ENCODE measurements around the gene PAQR4.

Gene PAQR4

GRCh38 chr16:3017794-3018506 lies 48.8 kb downstream of the PAQR4 start, which contains the start of gene CLDN6:
Gene CLDN6 (minus strand): TSS chr16:3018183. CDS start chr16:3016021, 2,162 bp downstream.
- no peak for FAIRE-seq
- no peak for DNase-seq (ENCODE audit: extremely low spot score, insufficient read length, low read depth)

DNA sequence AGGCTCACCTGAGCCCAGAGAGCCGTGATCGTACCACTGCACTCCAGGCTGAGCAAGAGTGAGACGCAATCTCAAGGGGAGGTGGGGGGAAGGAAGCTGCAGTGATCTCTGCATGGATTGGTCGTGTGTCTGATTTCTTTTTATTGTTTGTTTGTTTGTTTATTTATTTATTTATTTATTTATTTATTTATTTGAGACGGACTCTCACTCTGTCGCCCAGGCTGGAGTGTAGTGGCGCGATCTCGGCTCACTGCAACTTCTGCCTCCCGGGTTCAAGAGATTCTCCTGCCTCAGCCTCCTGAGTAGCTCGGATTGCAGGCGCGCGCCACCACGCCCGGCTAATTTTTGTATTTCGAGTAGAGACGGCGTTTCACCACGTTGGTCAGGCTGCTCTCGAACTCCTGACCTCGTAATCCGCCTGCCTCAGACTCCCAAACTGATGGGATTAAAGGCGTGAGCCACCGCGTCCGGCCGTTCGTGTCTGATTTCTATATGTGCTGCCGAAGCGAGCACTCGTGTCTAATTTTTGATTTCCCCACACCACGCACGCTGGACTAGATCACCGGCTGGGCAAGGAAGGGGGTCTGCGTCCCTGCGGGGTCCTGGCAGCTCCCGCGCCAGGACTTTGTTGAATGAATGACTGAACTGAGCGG lies 50.6 kb downstream of the PAQR4 start:
- DNase-seq (ENCODE audit: extremely low spot score, insufficient read length, low read depth) (no peak), FAIRE-seq (no peak)

DNA sequence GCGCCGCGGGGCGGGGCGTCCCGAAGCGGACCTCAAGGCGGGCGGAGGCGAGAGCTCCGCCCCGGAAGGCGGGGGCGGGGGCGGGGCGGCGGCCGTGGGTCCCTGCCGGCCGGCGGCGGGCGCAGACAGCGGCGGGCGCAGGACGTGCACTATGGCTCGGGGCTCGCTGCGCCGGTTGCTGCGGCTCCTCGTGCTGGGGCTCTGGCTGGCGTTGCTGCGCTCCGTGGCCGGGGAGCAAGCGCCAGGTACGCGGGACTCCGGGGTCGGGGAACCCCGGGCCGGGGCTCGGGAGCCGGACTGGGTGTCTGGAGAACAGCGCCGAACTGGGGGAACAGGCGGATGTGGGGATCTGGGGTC lies 51.1 kb downstream of the PAQR4 start, which contains the start of gene TNFRSF12A:
TNFRSF12A (plus strand) TSS at position 122 of the 357 bp plus-strand sequence; CDS start at position 152, 30 bp downstream.
- DNase-seq (ENCODE audit: extremely low spot score, insufficient read length, low read depth) (peak; percentile 80), FAIRE-seq (peak; percentile 75)

- no peak for DNase-seq (ENCODE audit: extremely low spot score, insufficient read length, low read depth)
- no peak for FAIRE-seq
These were observed 51.7 kb downstream of the PAQR4 start for GRCh38 chr16:3020604-3021448.

DNA sequence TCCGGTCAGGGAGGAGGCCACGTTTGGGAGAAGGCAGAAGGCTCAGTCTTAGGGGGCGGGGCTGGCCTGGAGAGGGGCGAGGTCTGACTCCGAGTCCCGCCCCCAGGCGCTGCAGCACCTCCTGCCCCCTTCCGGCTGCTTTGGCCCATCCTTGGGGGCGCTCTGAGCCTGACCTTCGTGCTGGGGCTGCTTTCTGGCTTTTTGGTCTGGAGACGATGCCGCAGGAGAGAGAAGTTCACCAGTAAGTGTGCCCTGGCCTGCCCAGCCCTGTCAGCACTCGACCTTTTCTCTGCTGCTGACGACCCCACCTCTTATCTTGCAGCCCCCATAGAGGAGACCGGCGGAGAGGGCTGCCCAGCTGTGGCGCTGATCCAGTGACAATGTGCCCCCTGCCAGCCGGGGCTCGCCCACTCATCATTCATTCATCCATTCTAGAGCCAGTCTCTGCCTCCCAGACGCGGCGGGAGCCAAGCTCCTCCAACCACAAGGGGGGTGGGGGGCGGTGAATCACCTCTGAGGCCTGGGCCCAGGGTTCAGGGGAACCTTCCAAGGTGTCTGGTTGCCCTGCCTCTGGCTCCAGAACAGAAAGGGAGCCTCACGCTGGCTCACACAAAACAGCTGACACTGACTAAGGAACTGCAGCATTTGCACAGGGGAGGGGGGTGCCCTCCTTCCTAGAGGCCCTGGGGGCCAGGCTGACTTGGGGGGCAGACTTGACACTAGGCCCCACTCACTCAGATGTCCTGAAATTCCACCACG lies 52.5 kb downstream of the PAQR4 start:
- DNase-seq (ENCODE audit: extremely low spot score, insufficient read length, low read depth): no peak
- peak; percentile 79 for FAIRE-seq

DNA sequence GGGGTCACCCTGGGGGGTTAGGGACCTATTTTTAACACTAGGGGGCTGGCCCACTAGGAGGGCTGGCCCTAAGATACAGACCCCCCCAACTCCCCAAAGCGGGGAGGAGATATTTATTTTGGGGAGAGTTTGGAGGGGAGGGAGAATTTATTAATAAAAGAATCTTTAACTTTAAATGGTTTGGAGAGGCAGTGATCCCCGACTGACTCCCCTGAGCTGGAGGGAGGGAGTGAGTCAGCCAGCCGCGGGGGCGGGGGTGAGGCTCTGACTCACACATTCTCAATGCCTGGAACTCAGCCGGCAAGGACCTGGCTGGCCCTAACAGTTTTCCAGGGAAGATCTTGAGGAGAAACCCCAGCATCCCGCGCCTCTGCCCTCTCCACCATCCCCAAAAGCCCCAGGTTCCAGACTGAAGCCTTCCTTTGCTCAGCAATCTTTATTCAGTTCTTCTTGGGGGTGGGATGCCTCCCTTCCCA lies 53.1 kb downstream of the PAQR4 start:
- DNase-seq (ENCODE audit: extremely low spot score, insufficient read length, low read depth) (no peak), FAIRE-seq (peak; percentile 77)

DNA sequence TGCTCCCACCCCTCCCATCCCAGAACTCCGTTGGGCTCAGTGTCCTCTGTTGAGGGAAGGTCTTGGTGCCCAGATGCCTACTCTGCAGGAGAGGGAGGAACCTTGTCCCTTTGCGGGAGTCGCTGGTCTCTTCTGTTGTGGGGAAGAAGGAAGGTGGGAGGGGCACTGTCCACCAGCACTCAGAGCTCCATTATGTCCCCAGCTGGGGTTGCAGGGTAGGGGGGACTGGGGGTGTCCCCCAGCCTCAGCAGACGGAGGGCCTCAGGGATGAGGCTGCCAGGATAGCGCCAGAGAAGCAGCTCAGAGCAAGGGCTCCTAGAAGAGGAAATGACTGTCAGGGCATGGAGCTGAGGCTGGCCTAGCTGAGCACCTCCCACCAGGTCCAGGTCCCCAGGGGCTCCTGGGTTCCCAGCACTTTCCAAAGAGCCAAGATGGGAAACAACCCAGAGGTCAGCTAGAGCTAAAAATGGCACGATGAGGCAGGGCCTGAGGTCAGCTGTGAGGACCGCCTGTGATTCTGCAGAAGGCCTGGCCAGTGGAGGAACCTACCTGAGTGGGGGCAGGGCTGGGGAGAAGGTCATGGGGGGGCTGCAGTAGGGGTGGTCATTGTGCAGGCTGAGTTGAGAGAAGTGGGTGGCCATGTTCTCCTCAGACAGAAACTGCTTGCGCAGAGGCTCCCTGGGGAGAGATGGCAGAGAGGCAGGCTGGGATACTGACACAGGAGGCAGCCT lies 53.7 kb downstream of the PAQR4 start:
- DNase-seq (ENCODE audit: extremely low spot score, insufficient read length, low read depth) (no peak), FAIRE-seq (no peak)

Measured in GM18507 (cell line).